GM18867 (cell line): Measurements from ENCODE around the gene GLOD4.

Source experiments
- ATAC-seq: cut with Tn5 transposase; IDR thresholded peaks from one replicate; pipeline ENCODE4 v1.9.1; 2021; ENCODE audit warnings: mild to moderate bottlenecking, moderate library complexity; ENCODE audit not compliant: unreplicated experiment

The GLOD4 gene

GRCh38 chr17:745406-745805 lies 36.7 kb downstream of the GLOD4 start:
- ATAC-seq, result no peak

- no peak for ATAC-seq
These were observed 37.1 kb downstream of the GLOD4 start for GRCh38 chr17:744937-745336.

- no peak for ATAC-seq
These were observed 38.9 kb downstream of the GLOD4 start for GRCh38 chr17:743139-743538.

GRCh38 chr17:742147-742793 lies 39.8 kb downstream of the GLOD4 start:
- ATAC-seq, result no peak

- ATAC-seq, result peak; percentile 76
These were observed 41.7 kb downstream of the GLOD4 start for GRCh38 chr17:740240-741017.

GRCh38 chr17:737561-738113 lies 44.4 kb downstream of the GLOD4 start:
- no peak for ATAC-seq

GRCh38 chr17:733743-734142 lies 48.3 kb downstream of the GLOD4 start:
- no peak for ATAC-seq

GRCh38 chr17:732902-733720 lies 49.0 kb downstream of the GLOD4 start:
- peak; percentile 32 for ATAC-seq

- peak; percentile 57 for ATAC-seq
These were observed 49.8 kb downstream of the GLOD4 start, which contains the start of gene TLCD3A for GRCh38 chr17:732067-732901. TSS of gene TLCD3A (plus strand) at chr17:732596. CDS start at chr17:732648, 52 bp downstream.

- no peak for ATAC-seq
These were observed 50.4 kb downstream of the GLOD4 start for GRCh38 chr17:731644-732066.

- no peak for ATAC-seq
These were observed 53.2 kb downstream of the GLOD4 start for GRCh38 chr17:728911-729310.

- ATAC-seq, result no peak
These were observed 55.7 kb downstream of the GLOD4 start for GRCh38 chr17:726271-726919.

GRCh38 chr17:725746-726145 lies 56.3 kb downstream of the GLOD4 start:
- no peak for ATAC-seq

- no peak for ATAC-seq
These were observed 57.0 kb downstream of the GLOD4 start for GRCh38 chr17:725084-725483.

- ATAC-seq, result no peak
These were observed 60.5 kb downstream of the GLOD4 start for GRCh38 chr17:721540-721937.

GRCh38 chr17:720706-721539 lies 61.2 kb downstream of the GLOD4 start:
- ATAC-seq, result no peak

GRCh38 chr17:718075-718474 lies 64.0 kb downstream of the GLOD4 start:
- ATAC-seq, result no peak
